ENCODE measurements around the gene TRIM9. TPM values are rescaled to one million over a fixed set of nuclear protein-coding genes. Genes with fewer than 3 reads are reported as not detected.
A peak's percentile ranks its signal among the peaks of the same experiment; 100 is the strongest.

Gene TRIM9
- total RNA-seq, 1 donor from 2014 or later = 2.2 TPM

DNA sequence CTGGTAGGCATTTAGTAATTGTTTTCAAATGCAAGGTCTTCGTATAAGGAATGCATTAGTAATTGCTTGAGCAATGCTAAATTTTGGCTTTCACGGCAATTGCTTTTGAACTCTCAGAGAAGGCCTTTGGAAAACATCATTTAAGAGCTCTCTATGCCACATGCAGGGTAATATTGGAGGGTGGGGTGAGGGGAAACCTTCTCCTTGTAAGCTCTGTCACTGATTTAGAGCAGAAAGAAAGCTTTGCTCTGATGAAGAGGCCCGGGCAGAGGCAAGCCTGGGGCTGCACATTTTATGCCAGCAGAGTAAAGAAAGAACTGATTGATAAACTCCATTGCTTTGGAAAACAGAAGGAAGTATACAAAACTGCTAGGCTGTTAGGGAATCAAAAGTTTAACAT, 70.9 kb downstream of the TRIM9 start:
- no peak for DNase-seq (ENCODE audit: extremely low spot score in 2 of 2)
- Histone ChIP-seq H3K4me1 (no peaks in the 10 kb centered on the region), H3K27me3 (no peaks in the 10 kb centered on the region), H3K27ac (peak overlapping the region; percentile 24), H3K9me3 (no peaks in the 10 kb centered on the region), H3K4me3 (no peak overlapping the region), H3K36me3 (no peaks in the 10 kb centered on the region)
- TF ChIP-seq POLR2A (IDR thresholded peaks at IDR 0.05) = no peak
- TF ChIP-seq, protein P1, sequence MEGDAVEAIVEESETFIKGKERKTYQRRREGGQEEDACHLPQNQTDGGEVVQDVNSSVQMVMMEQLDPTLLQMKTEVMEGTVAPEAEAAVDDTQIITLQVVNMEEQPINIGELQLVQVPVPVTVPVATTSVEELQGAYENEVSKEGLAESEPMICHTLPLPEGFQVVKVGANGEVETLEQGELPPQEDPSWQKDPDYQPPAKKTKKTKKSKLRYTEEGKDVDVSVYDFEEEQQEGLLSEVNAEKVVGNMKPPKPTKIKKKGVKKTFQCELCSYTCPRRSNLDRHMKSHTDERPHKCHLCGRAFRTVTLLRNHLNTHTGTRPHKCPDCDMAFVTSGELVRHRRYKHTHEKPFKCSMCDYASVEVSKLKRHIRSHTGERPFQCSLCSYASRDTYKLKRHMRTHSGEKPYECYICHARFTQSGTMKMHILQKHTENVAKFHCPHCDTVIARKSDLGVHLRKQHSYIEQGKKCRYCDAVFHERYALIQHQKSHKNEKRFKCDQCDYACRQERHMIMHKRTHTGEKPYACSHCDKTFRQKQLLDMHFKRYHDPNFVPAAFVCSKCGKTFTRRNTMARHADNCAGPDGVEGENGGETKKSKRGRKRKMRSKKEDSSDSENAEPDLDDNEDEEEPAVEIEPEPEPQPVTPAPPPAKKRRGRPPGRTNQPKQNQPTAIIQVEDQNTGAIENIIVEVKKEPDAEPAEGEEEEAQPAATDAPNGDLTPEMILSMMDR (IDR thresholded peaks at IDR 0.05) = no peak
- TF ChIP-seq POLR2AphosphoS5 (IDR thresholded peaks at IDR 0.05; ENCODE audit: insufficient read depth in 1 of 2, low read depth in 1 of 2) = no peak
- intact Hi-C loops (cut with DNase I) = no loop called here

DNA sequence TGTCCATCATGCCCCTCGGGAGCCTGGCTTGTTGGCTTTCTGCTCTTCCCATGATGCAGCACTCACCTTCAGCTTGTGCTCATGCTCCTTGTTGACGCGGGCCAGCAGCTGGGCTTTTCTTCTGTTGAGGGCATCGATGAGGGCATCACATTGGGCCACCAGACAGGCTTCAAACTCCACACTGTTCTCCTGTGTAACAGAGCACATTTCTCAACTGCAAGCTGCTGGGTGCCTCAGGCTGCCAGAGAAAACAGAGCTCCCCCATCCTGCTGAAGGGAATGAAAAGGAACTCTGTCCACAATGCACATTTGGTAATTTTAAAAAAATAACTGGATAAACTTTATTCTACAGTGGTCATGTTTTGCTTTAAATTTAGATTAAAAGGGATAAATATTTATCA, 72.1 kb downstream of the TRIM9 start:
- Histone ChIP-seq H3K4me1 (no peaks in the 10 kb centered on the region), H3K9me3 (no peaks in the 10 kb centered on the region), H3K27me3 (no peaks in the 10 kb centered on the region), H3K4me3 (no peak overlapping the region), H3K36me3 (no peaks in the 10 kb centered on the region), H3K27ac (no peak overlapping the region)
- TF ChIP-seq, protein P1 (IDR thresholded peaks at IDR 0.05) = no peak
- no peak for TF ChIP-seq POLR2A (IDR thresholded peaks at IDR 0.05)
- no peak for TF ChIP-seq POLR2AphosphoS5 (IDR thresholded peaks at IDR 0.05; ENCODE audit: insufficient read depth in 1 of 2, low read depth in 1 of 2)
- intact Hi-C loops (cut with DNase I) = no loop called here
- DNase-seq (ENCODE audit: extremely low spot score in 2 of 2) = no peak

DNA sequence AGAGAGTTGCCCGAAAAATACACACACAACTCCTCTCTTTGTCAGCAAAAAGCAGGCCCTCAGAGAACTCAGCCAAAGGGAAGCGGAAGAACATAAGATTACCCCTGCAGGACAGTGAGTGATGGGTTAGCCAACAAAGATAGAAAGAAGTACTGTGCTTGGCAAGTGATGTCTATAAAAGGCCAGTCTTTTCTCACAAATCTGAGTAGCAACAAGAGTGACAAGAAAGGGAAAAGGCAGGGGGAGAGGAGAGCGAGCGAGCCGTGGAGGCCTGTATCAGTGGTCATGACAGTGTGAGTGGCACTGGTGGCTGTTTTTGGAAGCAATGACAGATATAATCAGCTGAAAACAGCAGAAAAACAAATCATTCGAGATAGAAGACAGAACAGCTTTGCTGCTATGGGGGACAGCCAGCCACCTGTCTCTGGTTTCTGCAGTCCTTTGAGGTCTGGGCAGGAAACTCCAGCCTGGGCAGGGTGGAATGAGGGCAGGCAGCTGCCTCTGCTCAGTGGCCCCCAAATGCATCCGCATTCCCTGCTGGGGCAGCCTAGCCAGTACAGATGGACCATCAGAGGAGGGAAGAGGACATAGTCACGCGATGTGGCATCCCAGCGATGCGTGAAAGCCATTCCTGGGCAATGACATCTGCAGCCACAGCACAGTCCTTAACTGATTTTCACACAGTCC, 74.7 kb downstream of the TRIM9 start:
- no peak for TF ChIP-seq POLR2AphosphoS5 (IDR thresholded peaks at IDR 0.05; ENCODE audit: insufficient read depth in 1 of 2, low read depth in 1 of 2)
- no peak for TF ChIP-seq POLR2A (IDR thresholded peaks at IDR 0.05)
- TF ChIP-seq, protein P1 (IDR thresholded peaks at IDR 0.05) = no peak
- intact Hi-C loops (cut with DNase I) = no loop called here

DNA sequence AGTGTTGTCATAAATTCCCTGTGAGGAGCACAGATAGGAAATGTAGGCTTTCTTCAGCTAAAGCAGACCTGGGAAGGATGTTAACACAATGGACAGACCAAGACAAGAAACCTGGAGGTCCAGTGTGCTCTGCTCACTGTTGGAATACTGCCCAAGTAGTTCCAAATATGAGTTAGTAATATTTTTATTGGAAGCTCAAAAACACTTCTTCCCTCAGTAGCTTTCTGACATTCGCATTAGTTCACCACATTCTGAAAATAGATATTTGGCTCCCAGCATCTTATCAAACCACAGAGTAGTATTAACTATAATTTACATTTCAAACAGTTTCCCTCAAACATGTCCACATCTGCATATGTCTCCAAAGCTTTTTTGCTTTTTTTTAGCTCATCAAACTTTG, 75.8 kb downstream of the TRIM9 start:
- no peaks in the 10 kb centered on the region for H3K27me3 ChIP-seq
- intact Hi-C loops (cut with DNase I) = no loop called here

More for the DNA sequence above, 74.7 kb downstream of the TRIM9 start:
- H3K27me3 ChIP-seq = no peaks in the 10 kb centered on the region
- no peaks in the 10 kb centered on the region for H3K9me3 ChIP-seq
- H3K36me3 ChIP-seq = no peaks in the 10 kb centered on the region
- no peak for DNase-seq (ENCODE audit: extremely low spot score in 2 of 2)
- H3K4me3 ChIP-seq = no peak overlapping the region
- H3K4me1 ChIP-seq = no peaks in the 10 kb centered on the region
- H3K27ac ChIP-seq = no peak overlapping the region

DNA sequence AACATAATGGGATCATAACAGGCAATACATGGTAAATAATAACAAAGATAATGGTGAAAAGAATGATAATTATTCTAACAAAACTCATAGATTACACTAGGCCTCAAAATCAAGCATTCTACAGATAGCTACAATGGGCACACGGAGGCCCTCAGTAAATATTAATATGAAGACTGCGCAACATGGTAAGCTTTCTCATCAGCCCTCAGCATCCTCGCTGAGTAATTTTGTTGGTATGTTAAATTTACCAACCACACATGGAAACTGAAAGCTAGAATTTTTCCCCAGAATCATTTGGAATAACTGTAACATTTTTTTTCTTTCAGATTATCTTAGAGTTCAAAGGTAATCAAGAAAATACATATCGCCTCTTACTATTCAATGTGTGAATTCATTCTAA, 76.4 kb downstream of the TRIM9 start:
- no peak overlapping the region for H3K27ac ChIP-seq
- peaks cover 6% of the 10 kb centered on the region for H3K4me1 ChIP-seq
- no peaks in the 10 kb centered on the region for H3K36me3 ChIP-seq
- no peak for DNase-seq (ENCODE audit: extremely low spot score in 2 of 2)
- H3K27me3 ChIP-seq = no peaks in the 10 kb centered on the region
- TF ChIP-seq, protein P1 (IDR thresholded peaks at IDR 0.05) = no peak
- TF ChIP-seq POLR2AphosphoS5 (IDR thresholded peaks at IDR 0.05; ENCODE audit: insufficient read depth in 1 of 2, low read depth in 1 of 2) = no peak
- no peak for TF ChIP-seq POLR2A (IDR thresholded peaks at IDR 0.05)
- no peak overlapping the region for H3K4me3 ChIP-seq
- no peaks in the 10 kb centered on the region for H3K9me3 ChIP-seq
- intact Hi-C loops (cut with DNase I) = no loop called here

More for the DNA sequence above, 75.8 kb downstream of the TRIM9 start:
- no peak overlapping the region for H3K27ac ChIP-seq
- H3K9me3 ChIP-seq = no peaks in the 10 kb centered on the region
- no peaks in the 10 kb centered on the region for H3K36me3 ChIP-seq
- TF ChIP-seq POLR2A (IDR thresholded peaks at IDR 0.05) = no peak
- TF ChIP-seq, protein P1 (IDR thresholded peaks at IDR 0.05) = no peak
- H3K4me3 ChIP-seq = no peak overlapping the region
- DNase-seq (ENCODE audit: extremely low spot score in 2 of 2) = no peak
- peaks cover 6% of the 10 kb centered on the region for H3K4me1 ChIP-seq

All from vagina (tissue), 2 donors.